Measurements from ENCODE around the gene GRPEL2.

The GRPEL2 gene

GRCh38 chr5:149319174-149319573 is 26.1 kb upstream of the GRPEL2 start:
- TF ChIP-seq CTCF (IDR thresholded peaks at IDR 0.05; ENCODE audit: insufficient read depth, low read length, poor library complexity, severe bottlenecking), result no peak
- no peak for TF ChIP-seq EZH2phosphoT487 (conservative IDR thresholded peaks at IDR 0.05; ENCODE audit: low read length)
- Histone ChIP-seq H3K9me2 (replicated peaks; ENCODE audit: insufficient read depth, low read length) (no peaks in the 10 kb centered on the region), H3K9me3 (ENCODE audit: insufficient read depth, low read length) (no peaks in the 10 kb centered on the region), H3K27ac (ENCODE audit: low read depth, low read length) (no peak overlapping the region), H3K79me2 (ENCODE audit: insufficient read depth, low read length) (no peaks in the 10 kb centered on the region), H3K4me3 (ENCODE audit: insufficient read depth, low read length, poor library complexity, severe bottlenecking) (no peak overlapping the region), H3F3A (ENCODE audit: insufficient read depth) (no peaks in the 10 kb centered on the region), H3K36me3 (ENCODE audit: low read length) (no peaks in the 10 kb centered on the region), H3K27me3 (ENCODE audit: low read length) (no peaks in the 10 kb centered on the region), H3K9ac (ENCODE audit: low read length) (no peak overlapping the region), H2AFZ (ENCODE audit: low read depth, low read length, severe bottlenecking) (no peak overlapping the region), H4K20me1 (ENCODE audit: low read depth, low read length) (no peaks in the 10 kb centered on the region), H3K4me2 (ENCODE audit: low read depth, low read length, poor library complexity, severe bottlenecking) (no peak overlapping the region)

- no peak overlapping the region for H3K4me3 ChIP-seq (ENCODE audit: insufficient read depth, low read length, poor library complexity, severe bottlenecking)
- no peaks in the 10 kb centered on the region for H3F3A ChIP-seq (ENCODE audit: insufficient read depth)
- H4K20me1 ChIP-seq (ENCODE audit: low read depth, low read length), result no peaks in the 10 kb centered on the region
- no peak overlapping the region for H3K27ac ChIP-seq (ENCODE audit: low read depth, low read length)
- no peak overlapping the region for H2AFZ ChIP-seq (ENCODE audit: low read depth, low read length, severe bottlenecking)
- TF ChIP-seq CTCF (IDR thresholded peaks at IDR 0.05; ENCODE audit: insufficient read depth, low read length, poor library complexity, severe bottlenecking), result no peak
- TF ChIP-seq EZH2phosphoT487 (conservative IDR thresholded peaks at IDR 0.05; ENCODE audit: low read length), result no peak
- H3K9me3 ChIP-seq (ENCODE audit: insufficient read depth, low read length), result no peaks in the 10 kb centered on the region
- no peak overlapping the region for H3K9ac ChIP-seq (ENCODE audit: low read length)
- H3K9me2 ChIP-seq (replicated peaks; ENCODE audit: insufficient read depth, low read length), result no peaks in the 10 kb centered on the region
- H3K27me3 ChIP-seq (ENCODE audit: low read length), result no peaks in the 10 kb centered on the region
- no peak overlapping the region for H3K4me2 ChIP-seq (ENCODE audit: low read depth, low read length, poor library complexity, severe bottlenecking)
- H3K36me3 ChIP-seq (ENCODE audit: low read length), result no peaks in the 10 kb centered on the region
- H3K79me2 ChIP-seq (ENCODE audit: insufficient read depth, low read length), result no peaks in the 10 kb centered on the region
Measured at GRCh38 chr5:149320791-149321330, 24.4 kb upstream of the GRPEL2 start.

GRCh38 chr5:149322518-149322917 is 22.8 kb upstream of the GRPEL2 start:
- no peak for TF ChIP-seq EZH2phosphoT487 (conservative IDR thresholded peaks at IDR 0.05; ENCODE audit: low read length)
- TF ChIP-seq CTCF (IDR thresholded peaks at IDR 0.05; ENCODE audit: insufficient read depth, low read length, poor library complexity, severe bottlenecking), result no peak
- Histone ChIP-seq H3K9ac (ENCODE audit: low read length) (no peak overlapping the region), H3K27ac (ENCODE audit: low read depth, low read length) (no peak overlapping the region), H3K36me3 (ENCODE audit: low read length) (no peaks in the 10 kb centered on the region), H3K79me2 (ENCODE audit: insufficient read depth, low read length) (no peaks in the 10 kb centered on the region), H3K4me2 (ENCODE audit: low read depth, low read length, poor library complexity, severe bottlenecking) (no peak overlapping the region), H2AFZ (ENCODE audit: low read depth, low read length, severe bottlenecking) (no peak overlapping the region), H3K9me3 (ENCODE audit: insufficient read depth, low read length) (no peaks in the 10 kb centered on the region), H4K20me1 (ENCODE audit: low read depth, low read length) (no peaks in the 10 kb centered on the region), H3K9me2 (replicated peaks; ENCODE audit: insufficient read depth, low read length) (no peaks in the 10 kb centered on the region), H3K4me3 (ENCODE audit: insufficient read depth, low read length, poor library complexity, severe bottlenecking) (no peak overlapping the region), H3F3A (ENCODE audit: insufficient read depth) (no peaks in the 10 kb centered on the region), H3K27me3 (ENCODE audit: low read length) (no peaks in the 10 kb centered on the region)
